Heart right ventricle (tissue), 16 donors: Measurements from ENCODE around the gene KRT20. TPM values are rescaled to one million over a fixed set of nuclear protein-coding genes. Genes with fewer than 3 reads are reported as not detected.
A peak's percentile ranks its signal among the peaks of the same experiment; 100 is the strongest.

Experiments used
- ATAC-seq, 8 donors: fragments of 200-7000 bp; cut with Tn5 transposase; one replicate each; pipeline ENCODE4 v1.9.1; 2020; ENCODE audit warnings: mild to moderate bottlenecking in 8 of 8, moderate library complexity in 8 of 8, moderate number of reproducible peaks in 1 of 8
- DNase-seq, 2 donors: peaks; one replicate each; pipeline ENCODE4 v3.0.0-alpha.2; 2020
- H3K27ac ChIP-seq, 10 donors: fragments of 200-600 bp; sonication (generic) in 2 of 10; one replicate each; pipeline versions ENCODE4 v1.5.0 to v1.8.0; 2020 to 2022; ENCODE audit warnings: mild to moderate bottlenecking in 3 of 10
- H3K27me3 ChIP-seq, 7 donors: fragments of 200-600 bp; one replicate each; pipeline ENCODE4 v1.8.0; 2021 to 2022; ENCODE audit warnings: mild to moderate bottlenecking in 2 of 7
- H3K36me3 ChIP-seq, 9 donors: fragments of 200-600 bp; sonication (generic) in 1 of 9; one replicate each; pipeline versions ENCODE4 v1.5.0 to v1.8.0; 2020 to 2022; ENCODE audit warnings: mild to moderate bottlenecking in 2 of 9
- H3K4me1 ChIP-seq, 9 donors: fragments of 200-600 bp; sonication (generic) in 1 of 9; one replicate each; pipeline versions ENCODE4 v1.5.0 to v1.8.0; 2020 to 2022; ENCODE audit warnings: mild to moderate bottlenecking in 4 of 9
- H3K4me3 ChIP-seq, 10 donors: fragments of 200-600 bp; sonication (generic) in 2 of 10; one replicate each; pipeline versions ENCODE4 v1.5.0 to v1.8.0; 2020 to 2022; ENCODE audit warnings: mild to moderate bottlenecking in 7 of 10, moderate library complexity in 2 of 10
- H3K9me3 ChIP-seq, 11 donors: fragments of 200-600 bp in 10 of 11; sonication (generic) in 2 of 11; one replicate each; pipeline versions ENCODE4 v1.5.0 to v1.8.0; 2013 to 2022; ENCODE audit warnings: mild to moderate bottlenecking in 2 of 11, control low read depth in 1 of 11, moderate library complexity in 1 of 11
- WGBS, 2 donors: extraction: QIAGEN DNeasy Blood & Tissue Kit; methylation state at CpG; one replicate each; pipeline ENCODE4 v1.1.7; 2013; ENCODE audit warnings: inconsistent platforms in 1 of 2; 5-methylcytosine and 5-hydroxymethylcytosine counted together
- intact Hi-C, 10 donors: fragments of 100-400 bp; cut with DNase I; formaldehyde crosslinking; loops; one replicate each; pipeline versions ENCODE4 v1.11.1 to v1.14.2; 2022
- polyA plus RNA-seq, 2 donors: library from polyadenylated mRNA; stranded (reverse); fragments of 200-250 nt; gene quantifications; one replicate each; pipeline ENCODE4 v1.2.3, GENCODE V29; 2013
- total RNA-seq, 10 donors: library from RNA; stranded (reverse); fragmentation: NEBNext Ultra II Directional in 3 of 10; extraction: Animal tissue kit (Norgen Biotek cat#: 25700) in 3 of 10; gene quantifications; one replicate each; pipeline versions ENCODE4 v1.2.1 to v1.2.4, GENCODE V29; 2021 to 2023
- TF ChIP-seq, protein P1 (sequence below), 9 donors: fragments of 200-600 bp; sonication (generic) in 2 of 9; IDR thresholded peaks; one replicate each; pipeline versions ENCODE4 v1.5.0 to v1.8.0; 2021 to 2022; ENCODE audit warnings: antibody characterized with exemption in 9 of 9, mild to moderate bottlenecking in 5 of 9, moderate library complexity in 1 of 9
- donor health status: Arrhythmogenic right ventricular cardiomyopathy.
- donor health status: ischemic (EF 13 %, LVEDD 7.1; RV severe dilation, severe dysfunction).
- donor health status: healthy with polysubstance abuse.
- donor health status: DM: no; HTN: yes; CAD: no.
- donor health status: DM: no; HTN: no; CAD: no.
- donor health status: ischemic (EF 25% LVEDD 6.9; RV normal size, moderate dysfunction).
- donor health status: ischemic (EF 25% LVEDD 5.7; RV mildly dilated, moderate dysfunction).
- donor health status: healthy.
- donor health status: DM: yes; HTN: yes; CAD: no.
- donor health status: Ischemic cardiomyopathy.
- donor health status: ischemic (EF 35%, LVEDD 5.7; RV mildly dilated, moderate dysfunction).
- donor health status: nonischemic (EF 11% LVEDD 7.7; RV severe dilation, severe dysfunction).
- donor health status: DM: yes; HTN: yes; CAD: no.
- donor health status: PGD.
- donor health status: ischemic (EF 29% LVEDD 5.4; RV normal size, mild dysfunction).
- donor health status: nonischemic (EF 23%, LVEDD 6.1; RV moderate dilation, normal function).

The KRT20 gene
- total and polyA plus RNA-seq, 12 donors: not detected

DNA sequence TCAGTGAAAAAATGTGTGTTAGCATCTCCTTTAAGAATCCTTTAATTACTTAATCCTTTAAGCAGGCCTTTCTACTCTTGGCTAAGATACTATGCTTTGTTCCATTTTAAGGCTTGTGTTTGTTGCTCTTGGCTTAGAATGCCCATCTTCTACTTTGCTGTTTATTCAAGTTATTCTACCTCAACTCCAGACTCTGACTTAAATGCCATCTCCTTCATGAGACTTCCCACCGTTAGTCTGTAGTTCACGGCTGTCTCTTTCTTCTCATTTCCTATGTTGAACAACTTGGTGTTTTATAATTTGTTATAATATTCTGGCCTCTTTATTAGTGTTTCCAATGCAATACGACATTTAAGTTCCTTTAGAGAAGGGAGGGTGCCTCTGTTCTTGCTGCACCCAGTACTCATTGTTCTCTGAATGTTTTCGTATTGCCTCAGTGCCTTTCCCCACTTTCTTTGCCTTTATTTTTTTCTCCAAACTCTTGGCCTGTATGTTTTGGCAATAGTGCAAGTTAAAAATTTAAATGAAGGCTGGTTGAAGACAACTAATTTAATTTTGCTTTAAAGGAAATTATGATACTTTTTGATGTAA is 56.5 kb downstream of the KRT20 start:
- H3K27ac ChIP-seq: peak overlapping the region; percentile 42 to 75 (median 50)
- peaks cover 0 to 40% (median 14%) of the 10 kb centered on the region in 9 donors for H3K4me1 ChIP-seq
- no peak overlapping the region for H3K4me3 ChIP-seq
- DNase-seq: no peak
- WGBS, 2 donors: 55 to 67% methylated on average over 4 of the region's 4 CpGs
- no peaks in the 10 kb centered on the region for H3K27me3 ChIP-seq
- peaks cover 0 to 7% (median 0%) of the 10 kb centered on the region in 9 donors for H3K36me3 ChIP-seq
- H3K9me3 ChIP-seq: no peaks in the 10 kb centered on the region
- ATAC-seq: peak in 6 of 8 donors; percentile 61 to 92 (median 64)
- TF ChIP-seq, protein P1, sequence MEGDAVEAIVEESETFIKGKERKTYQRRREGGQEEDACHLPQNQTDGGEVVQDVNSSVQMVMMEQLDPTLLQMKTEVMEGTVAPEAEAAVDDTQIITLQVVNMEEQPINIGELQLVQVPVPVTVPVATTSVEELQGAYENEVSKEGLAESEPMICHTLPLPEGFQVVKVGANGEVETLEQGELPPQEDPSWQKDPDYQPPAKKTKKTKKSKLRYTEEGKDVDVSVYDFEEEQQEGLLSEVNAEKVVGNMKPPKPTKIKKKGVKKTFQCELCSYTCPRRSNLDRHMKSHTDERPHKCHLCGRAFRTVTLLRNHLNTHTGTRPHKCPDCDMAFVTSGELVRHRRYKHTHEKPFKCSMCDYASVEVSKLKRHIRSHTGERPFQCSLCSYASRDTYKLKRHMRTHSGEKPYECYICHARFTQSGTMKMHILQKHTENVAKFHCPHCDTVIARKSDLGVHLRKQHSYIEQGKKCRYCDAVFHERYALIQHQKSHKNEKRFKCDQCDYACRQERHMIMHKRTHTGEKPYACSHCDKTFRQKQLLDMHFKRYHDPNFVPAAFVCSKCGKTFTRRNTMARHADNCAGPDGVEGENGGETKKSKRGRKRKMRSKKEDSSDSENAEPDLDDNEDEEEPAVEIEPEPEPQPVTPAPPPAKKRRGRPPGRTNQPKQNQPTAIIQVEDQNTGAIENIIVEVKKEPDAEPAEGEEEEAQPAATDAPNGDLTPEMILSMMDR (IDR thresholded peaks at IDR 0.05): no peak
- intact Hi-C loops: loop anchor here in 1 of 10 donors (10.0 kb wide), 1 partner anchor 64 kb away; no protein-coding TSS in a partner anchor

DNA sequence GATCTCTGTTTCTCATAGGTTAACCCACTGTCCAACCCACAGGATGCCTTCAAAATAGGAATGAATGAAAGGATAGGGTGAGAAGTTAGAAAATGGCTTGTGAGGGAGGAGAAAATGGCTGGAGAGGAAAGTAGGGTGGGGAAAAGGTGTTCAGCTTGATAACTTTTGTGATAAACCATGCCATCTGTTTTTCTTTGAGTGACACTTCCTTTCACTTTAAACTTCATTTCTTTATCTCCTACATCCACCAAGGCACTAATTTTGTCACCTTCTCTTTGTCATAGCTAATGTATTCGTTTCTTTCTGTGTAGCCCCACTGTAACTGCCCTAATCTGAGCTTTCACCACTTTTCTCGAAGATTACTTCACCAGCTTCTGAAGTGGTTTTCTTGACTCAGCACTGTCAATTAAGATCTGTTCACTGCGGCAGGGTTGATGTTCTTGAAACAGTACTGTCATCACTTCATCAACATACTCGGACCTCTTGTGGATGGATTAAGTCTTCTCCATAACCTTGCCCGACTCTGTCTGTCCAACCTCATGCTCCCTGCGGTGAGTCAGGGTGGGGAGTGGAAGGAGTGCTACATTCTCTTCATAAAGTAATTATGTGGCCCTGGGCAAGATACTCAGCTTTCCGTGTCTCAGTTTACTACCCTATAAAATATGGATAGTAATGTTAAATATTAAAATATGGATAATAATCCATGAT is 57.1 kb downstream of the KRT20 start:
- WGBS, 2 donors: 27 to 30% methylated on average over 7 of the region's 7 CpGs
- H3K36me3 ChIP-seq: peaks cover 0 to under 1% (median 0%) of the 10 kb centered on the region in 9 donors
- H3K9me3 ChIP-seq: no peaks in the 10 kb centered on the region
- intact Hi-C loops: loop anchor here in 1 of 10 donors (10.0 kb wide), 1 partner anchor 63 kb away; no protein-coding TSS in a partner anchor
- peaks cover 0 to 34% (median 14%) of the 10 kb centered on the region in 9 donors for H3K4me1 ChIP-seq
- peak overlapping the region; percentile 42 to 75 (median 50) for H3K27ac ChIP-seq
- ATAC-seq (peak in 3 of 8 donors; percentile 38 to 49 (median 46)), DNase-seq (no peak)
- H3K4me3 ChIP-seq: no peak overlapping the region
- H3K27me3 ChIP-seq: no peaks in the 10 kb centered on the region
- TF ChIP-seq, protein P1 (IDR thresholded peaks at IDR 0.05): no peak

Other genes with a start within 250 kb of the KRT20 start
- gene SMARCE1, start 237.4 kb downstream of the KRT20 start, total RNA-seq: 10 to 100 TPM; 57.8 to 85.5 (median 68.8) TPM
- gene SMARCE1, start 237.4 kb downstream of the KRT20 start, polyA plus RNA-seq: 10 to 100 TPM; 48.6 to 50.9 TPM
- gene KRT222, start 220.1 kb downstream of the KRT20 start, total RNA-seq: under 1 TPM in 3 of 10 donors, not detected in 7; 0.12 to 0.57 (median 0.21) TPM
- under 1 TPM; 0.07 to 0.22 TPM for gene KRT222, start 220.1 kb downstream of the KRT20 start, polyA plus RNA-seq
- not detected for gene KRT24, start 181.5 kb downstream of the KRT20 start, total RNA-seq
- gene KRT24, start 181.5 kb downstream of the KRT20 start, polyA plus RNA-seq: not detected
- gene KRT25, start 129.9 kb downstream of the KRT20 start, total RNA-seq: not detected
- not detected for gene KRT25, start 129.9 kb downstream of the KRT20 start, polyA plus RNA-seq
- gene KRT26, start 113.0 kb downstream of the KRT20 start, total RNA-seq: not detected
- gene KRT26, start 113.0 kb downstream of the KRT20 start, polyA plus RNA-seq: not detected
- under 1 TPM in 1 of 10 donors, not detected in 9; 0.21 TPM for gene KRT27, start 102.7 kb downstream of the KRT20 start, total RNA-seq
- not detected for gene KRT27, start 102.7 kb downstream of the KRT20 start, polyA plus RNA-seq
- not detected for gene KRT28, start 85.3 kb downstream of the KRT20 start, total RNA-seq
- not detected for gene KRT28, start 85.3 kb downstream of the KRT20 start, polyA plus RNA-seq
- gene KRT10, start 62.6 kb downstream of the KRT20 start, total RNA-seq: 10 to 100 TPM; 40.9 to 63.1 (median 48.5) TPM
- 10 to 100 TPM; 44.0 to 86.8 TPM for gene KRT10, start 62.6 kb downstream of the KRT20 start, polyA plus RNA-seq
- not detected for gene KRT12, start 18.0 kb downstream of the KRT20 start, total RNA-seq
- gene KRT12, start 18.0 kb downstream of the KRT20 start, polyA plus RNA-seq: not detected
- under 1 TPM in 3 of 10 donors, not detected in 7; 0.19 to 0.25 (median 0.23) TPM for gene KRT23, start 52.4 kb upstream of the KRT20 start, total RNA-seq
- under 1 TPM in 1 of 2 donors, not detected in 1; 0.01 TPM for gene KRT23, start 52.4 kb upstream of the KRT20 start, polyA plus RNA-seq
- gene KRT39, start 81.7 kb upstream of the KRT20 start, total RNA-seq: not detected
- gene KRT39, start 81.7 kb upstream of the KRT20 start, polyA plus RNA-seq: not detected
- gene KRT40, start 99.1 kb upstream of the KRT20 start, total RNA-seq: not detected
- not detected for gene KRT40, start 99.1 kb upstream of the KRT20 start, polyA plus RNA-seq
- gene KRTAP3-3, start 108.9 kb upstream of the KRT20 start, total RNA-seq: not detected
- gene KRTAP3-3, start 108.9 kb upstream of the KRT20 start, polyA plus RNA-seq: not detected
- not detected for gene KRTAP3-2, start 114.7 kb upstream of the KRT20 start, total RNA-seq
- gene KRTAP3-2, start 114.7 kb upstream of the KRT20 start, polyA plus RNA-seq: not detected
- gene KRTAP3-1, start 123.9 kb upstream of the KRT20 start, total RNA-seq: not detected
- not detected for gene KRTAP3-1, start 123.9 kb upstream of the KRT20 start, polyA plus RNA-seq
- not detected for gene KRTAP1-5, start 142.0 kb upstream of the KRT20 start, total RNA-seq
- gene KRTAP1-5, start 142.0 kb upstream of the KRT20 start, polyA plus RNA-seq: not detected
- gene KRTAP1-4, start 145.0 kb upstream of the KRT20 start, total RNA-seq: not detected
- gene KRTAP1-4, start 145.0 kb upstream of the KRT20 start, polyA plus RNA-seq: not detected
- gene KRTAP1-3, start 149.6 kb upstream of the KRT20 start, total RNA-seq: not detected
- gene KRTAP1-3, start 149.6 kb upstream of the KRT20 start, polyA plus RNA-seq: not detected
- not detected for gene KRTAP1-1, start 156.2 kb upstream of the KRT20 start, total RNA-seq
- gene KRTAP1-1, start 156.2 kb upstream of the KRT20 start, polyA plus RNA-seq: not detected
- not detected for gene KRTAP2-1, start 162.1 kb upstream of the KRT20 start, total RNA-seq
- gene KRTAP2-1, start 162.1 kb upstream of the KRT20 start, polyA plus RNA-seq: not detected
- not detected for gene KRTAP2-2, start 170.0 kb upstream of the KRT20 start, total RNA-seq
- gene KRTAP2-2, start 170.0 kb upstream of the KRT20 start, polyA plus RNA-seq: not detected
- gene KRTAP2-3, start 174.9 kb upstream of the KRT20 start, total RNA-seq: not detected
- gene KRTAP2-3, start 174.9 kb upstream of the KRT20 start, polyA plus RNA-seq: not detected
- not detected for gene KRTAP2-4, start 180.6 kb upstream of the KRT20 start, total RNA-seq
- not detected for gene KRTAP2-4, start 180.6 kb upstream of the KRT20 start, polyA plus RNA-seq
- not detected for gene KRTAP4-7, start 198.9 kb upstream of the KRT20 start, total RNA-seq
- gene KRTAP4-7, start 198.9 kb upstream of the KRT20 start, polyA plus RNA-seq: not detected
- not detected for gene KRTAP4-8, start 212.9 kb upstream of the KRT20 start, total RNA-seq
- gene KRTAP4-8, start 212.9 kb upstream of the KRT20 start, polyA plus RNA-seq: not detected
- not detected for gene KRTAP4-16, start 217.0 kb upstream of the KRT20 start, total RNA-seq
- gene KRTAP4-16, start 217.0 kb upstream of the KRT20 start, polyA plus RNA-seq: not detected
- gene KRTAP4-9, start 220.1 kb upstream of the KRT20 start, total RNA-seq: not detected
- gene KRTAP4-9, start 220.1 kb upstream of the KRT20 start, polyA plus RNA-seq: not detected
- gene KRTAP4-11, start 233.1 kb upstream of the KRT20 start, total RNA-seq: not detected
- gene KRTAP4-11, start 233.1 kb upstream of the KRT20 start, polyA plus RNA-seq: not detected
- not detected for gene KRTAP4-12, start 238.9 kb upstream of the KRT20 start, total RNA-seq
- not detected for gene KRTAP4-12, start 238.9 kb upstream of the KRT20 start, polyA plus RNA-seq